GM18907 (cell line): ENCODE results near the gene LCN15.

Experiments
- ATAC-seq: cut with Tn5 transposase; IDR thresholded peaks from one replicate; pipeline ENCODE4 v1.9.1; 2021; ENCODE audit warnings: mild to moderate bottlenecking, moderate library complexity; ENCODE audit not compliant: unreplicated experiment

LCN15 gene

DNA sequence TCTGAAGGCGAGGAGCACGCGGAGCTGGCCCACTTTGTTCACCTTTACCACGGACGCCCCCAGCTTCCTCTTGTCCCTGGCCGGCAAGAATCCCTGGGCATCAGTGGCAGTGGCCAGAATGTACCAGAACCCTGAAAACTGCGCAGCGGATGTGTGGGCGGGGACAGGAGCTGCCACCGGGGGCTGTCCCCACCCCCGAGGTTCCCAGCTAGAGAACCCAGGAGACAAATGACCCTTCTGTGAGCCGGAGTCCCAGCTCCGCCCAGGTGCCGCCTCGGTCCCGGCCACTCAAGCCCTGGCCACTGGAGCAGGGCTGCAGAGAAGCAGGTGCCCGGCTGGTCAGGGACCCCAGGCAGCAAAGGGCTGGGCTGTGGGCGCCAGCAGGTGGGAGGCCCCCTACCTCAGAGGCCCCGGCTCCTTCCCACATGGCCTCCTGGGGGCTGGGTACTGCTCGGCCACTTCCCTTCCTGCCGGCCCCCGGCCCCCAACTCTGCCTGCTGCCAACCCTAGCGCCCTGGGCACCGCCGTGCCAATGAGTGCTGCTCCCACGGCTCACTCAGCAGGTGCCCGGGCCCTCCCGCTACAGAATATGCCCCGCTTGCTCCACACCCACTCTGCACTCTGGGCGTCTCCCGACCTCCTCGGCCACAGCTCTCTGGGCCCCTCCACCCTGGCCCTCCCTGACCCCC is 22.3 kb downstream of the LCN15 start:
- ATAC-seq = no peak

DNA sequence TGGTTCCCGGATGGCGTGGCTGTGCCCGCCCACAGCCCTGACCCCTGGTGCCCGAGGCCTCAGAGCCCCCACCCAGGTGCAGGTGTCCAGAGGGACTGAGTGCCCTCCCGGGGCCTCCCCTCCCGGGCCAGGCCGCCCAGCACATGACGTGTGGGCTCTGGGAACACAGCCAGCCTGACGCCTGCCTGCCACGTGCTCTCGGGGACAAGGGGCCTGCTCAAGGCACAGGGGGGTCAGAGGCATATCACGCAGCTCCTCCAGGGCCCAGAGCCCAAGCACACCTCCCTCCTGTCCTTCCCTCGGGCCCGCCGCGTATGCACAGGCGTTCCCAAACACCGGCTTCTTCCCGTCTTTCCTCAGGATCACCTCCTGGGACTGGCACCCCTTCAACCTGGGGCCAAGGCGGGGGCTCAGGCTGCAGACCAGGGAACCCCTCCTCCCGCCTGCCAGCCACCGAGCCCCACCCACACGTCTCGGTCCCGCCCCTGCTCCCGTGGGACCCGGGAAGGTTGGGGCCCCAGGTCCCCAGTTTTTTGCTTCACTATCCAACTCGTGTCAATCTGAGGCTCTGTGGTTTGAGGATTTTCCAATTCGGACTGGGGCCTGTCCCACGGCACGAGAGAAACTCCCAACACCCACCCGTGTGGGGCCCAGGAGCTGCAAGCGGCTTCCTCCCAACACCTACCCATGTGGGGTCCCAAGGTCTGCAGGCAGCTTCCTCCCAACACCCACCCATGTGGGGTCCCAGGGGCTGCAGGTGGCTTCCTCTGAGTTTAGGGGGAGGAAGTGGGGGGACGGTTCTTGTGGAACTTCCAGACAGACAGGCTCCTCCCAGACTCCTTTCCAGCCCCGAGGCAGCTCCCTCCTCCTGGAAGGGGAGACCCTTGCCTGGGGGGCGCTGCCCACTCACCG is 23.1 kb downstream of the LCN15 start:
- ATAC-seq = no peak

- no peak for ATAC-seq
Measured at GRCh38 chr9:136740491-136740890, 23.8 kb downstream of the LCN15 start.

- no peak for ATAC-seq
Measured at GRCh38 chr9:136740069-136740468, 24.2 kb downstream of the LCN15 start.

GRCh38 chr9:136739509-136739908 is 24.8 kb downstream of the LCN15 start:
- ATAC-seq = no peak

DNA sequence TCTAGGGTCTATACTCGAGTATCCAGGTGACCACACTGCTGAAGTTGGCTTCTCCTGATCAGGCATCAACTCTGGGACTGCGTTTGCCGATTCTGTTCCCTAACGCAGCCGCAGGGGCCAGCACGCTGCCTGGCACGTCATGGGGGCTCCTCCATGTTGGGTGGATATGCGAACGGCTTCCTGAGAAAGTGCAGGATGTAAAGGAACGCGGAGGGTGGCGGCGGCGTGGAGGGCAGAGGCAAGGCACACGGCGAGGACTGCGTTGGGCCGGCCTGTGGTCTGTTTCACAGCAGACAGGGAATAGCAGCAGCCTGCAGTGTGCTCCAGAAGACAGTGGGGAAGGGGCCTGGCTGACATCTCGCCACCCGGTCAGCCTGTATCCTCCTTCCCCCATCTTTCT is 25.4 kb downstream of the LCN15 start:
- no peak for ATAC-seq

DNA sequence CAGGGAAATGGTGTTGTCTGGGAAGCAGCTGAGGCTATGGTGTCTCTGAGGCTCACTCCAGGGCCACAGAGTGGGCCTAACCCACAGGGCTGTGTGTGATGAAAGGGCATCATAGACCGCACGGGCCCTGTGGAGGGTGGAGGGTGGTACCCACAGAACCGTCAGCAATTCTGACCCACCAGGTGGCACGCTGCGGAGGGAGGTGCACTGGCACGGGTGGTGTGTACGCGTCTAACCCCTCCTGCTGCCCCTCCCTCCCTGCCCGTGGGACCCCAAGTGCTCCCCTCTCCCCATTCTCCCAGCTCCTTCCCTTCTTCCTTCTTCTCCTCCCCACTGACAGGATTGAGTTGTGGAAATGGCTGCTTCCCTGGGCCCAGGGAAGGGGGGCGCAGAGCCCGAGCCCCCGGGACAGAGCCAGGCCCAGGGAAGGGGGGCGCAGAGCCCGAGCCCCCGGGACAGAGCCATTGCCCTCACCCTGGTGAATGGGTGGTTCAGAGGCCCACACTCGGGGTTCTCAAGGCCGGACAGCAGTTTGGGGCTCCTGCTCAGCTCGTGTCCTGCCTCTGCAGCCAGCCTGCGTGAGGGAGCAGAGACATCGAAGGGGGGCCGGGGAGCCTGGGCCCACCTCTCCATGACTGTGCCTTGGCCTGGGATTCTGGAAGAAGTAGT is 28.4 kb downstream of the LCN15 start:
- no peak for ATAC-seq

- ATAC-seq = no peak
Measured at GRCh38 chr9:136734837-136735496, 29.4 kb downstream of the LCN15 start.

- ATAC-seq = no peak
Measured at GRCh38 chr9:136733611-136734010, 30.7 kb downstream of the LCN15 start.

GRCh38 chr9:136732444-136733178 is 31.7 kb downstream of the LCN15 start:
- no peak for ATAC-seq

DNA sequence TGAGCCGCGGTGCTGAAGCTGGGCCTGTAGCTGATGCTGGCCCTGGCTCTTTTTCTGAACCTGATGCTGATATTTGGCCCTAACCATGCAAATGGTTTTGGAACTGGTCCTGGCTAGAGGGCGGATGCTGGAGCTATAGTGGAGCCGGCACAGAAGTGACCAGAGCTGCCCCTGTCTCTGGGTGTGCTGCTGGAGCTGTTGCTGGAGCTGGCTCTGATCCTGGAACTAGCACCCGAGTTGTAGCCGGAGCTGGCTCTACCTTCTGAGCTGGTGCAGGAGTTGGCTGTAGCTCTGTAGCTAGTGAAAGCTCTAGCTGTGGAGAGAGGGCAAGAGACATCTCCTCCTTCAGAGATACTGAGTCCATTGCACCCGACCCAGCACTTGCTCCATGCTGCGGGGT is 34.4 kb downstream of the LCN15 start:
- no peak for ATAC-seq

DNA sequence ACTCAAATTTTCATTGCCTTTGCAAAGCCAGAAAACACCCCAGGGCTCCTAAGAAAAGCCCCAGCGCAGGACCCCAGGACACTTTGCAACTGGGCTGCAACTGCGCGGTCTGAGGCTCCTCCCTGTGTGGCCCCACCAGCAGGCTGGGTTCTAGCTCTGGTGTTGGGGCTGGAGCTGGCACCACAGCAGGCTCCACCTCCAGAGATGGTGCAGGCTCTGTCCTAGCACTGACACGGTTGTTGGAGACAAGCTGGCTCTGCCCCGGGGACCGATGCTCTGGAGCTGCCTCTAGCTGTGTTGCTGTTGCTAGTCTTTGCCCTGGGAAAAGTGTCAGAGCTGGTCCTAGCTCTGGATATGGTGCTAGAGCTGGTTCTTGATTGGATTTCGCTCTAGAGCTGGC is 35.2 kb downstream of the LCN15 start:
- no peak for ATAC-seq

DNA sequence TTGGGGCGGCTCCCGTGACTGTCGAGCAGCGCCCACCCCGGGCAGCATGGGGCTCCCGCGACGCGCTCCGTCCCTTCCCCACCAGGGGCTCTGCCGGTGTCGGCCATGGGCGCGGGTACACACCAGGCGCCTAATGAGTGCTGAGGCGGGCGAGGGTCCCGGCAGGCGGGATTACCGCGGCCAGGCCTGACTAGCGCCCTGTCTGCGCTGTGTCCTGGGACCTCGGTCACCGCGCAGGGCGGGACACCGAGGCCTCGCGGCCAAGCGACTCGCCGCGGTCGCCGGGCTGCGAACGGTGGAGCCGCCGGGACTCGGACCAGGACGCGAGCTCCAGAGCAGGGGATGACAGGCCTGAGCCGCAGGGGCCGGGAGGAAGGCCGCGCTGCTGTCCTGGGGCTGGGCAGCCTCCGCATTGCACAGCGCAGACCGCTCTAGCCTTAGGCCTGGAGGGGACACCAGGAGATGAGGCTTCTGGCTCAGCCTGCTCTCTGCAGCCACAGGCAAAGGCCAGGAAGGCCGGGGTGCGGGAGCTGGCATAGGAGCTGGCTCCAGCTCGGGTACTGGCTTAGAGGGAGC is 35.7 kb downstream of the LCN15 start:
- peak; percentile 27 for ATAC-seq

GRCh38 chr9:136728080-136728547 is 36.2 kb downstream of the LCN15 start:
- ATAC-seq = peak; percentile 73

- ATAC-seq = no peak
Measured at GRCh38 chr9:136726631-136727191, 37.6 kb downstream of the LCN15 start.

GRCh38 chr9:136726118-136726517 is 38.2 kb downstream of the LCN15 start:
- no peak for ATAC-seq

DNA sequence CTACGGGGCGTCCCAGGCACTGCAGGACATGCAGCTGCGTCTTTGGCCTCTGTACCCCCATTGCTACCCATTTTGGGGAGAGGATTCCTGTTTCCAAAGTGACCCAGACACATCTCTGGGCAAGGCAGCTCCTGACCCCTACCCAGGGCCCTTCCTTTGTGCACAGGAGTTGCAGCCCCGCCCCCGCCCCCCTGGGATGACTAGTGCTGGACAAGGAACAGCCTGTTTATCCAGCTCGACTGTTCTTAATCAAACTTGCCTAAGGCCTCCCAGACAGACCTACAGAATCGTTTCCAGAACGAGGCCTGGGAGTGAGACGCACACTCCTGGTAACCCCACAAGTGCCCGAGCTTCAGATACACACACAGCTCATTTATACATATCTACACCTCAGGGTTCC is 38.7 kb downstream of the LCN15 start:
- no peak for ATAC-seq

GRCh38 chr9:136724772-136725171 is 39.5 kb downstream of the LCN15 start:
- no peak for ATAC-seq

- ATAC-seq = no peak
Measured at GRCh38 chr9:136723989-136724388, 40.3 kb downstream of the LCN15 start.
